SH-SY5Y (cell line): ENCODE measurements around the gene DDC.

Experiments
- GATA2 ChIP-seq: IDR thresholded peaks from 2 replicates; pipeline ENCODE4 v1.6.1; 2011; ENCODE audit warnings: mild to moderate bottlenecking, low read depth, low read length
- GATA3 ChIP-seq: IDR thresholded peaks from 2 replicates; pipeline ENCODE4 v1.6.1; 2011; ENCODE audit warnings: low read depth, mild to moderate bottlenecking, low read length, moderate library complexity

GRCh38 chr7:50552139-50552538 is 13.1 kb downstream of the DDC start:
- TF ChIP-seq GATA2 = no peak
- TF ChIP-seq GATA3 = no peak
